Activated CD4-positive, alpha-beta T cell treated with anti-CD3 and anti-CD28 coated beads, Interleukin-2, amount 50 U/mL, for 48 hours (primary cell): ENCODE measurements around the gene ZRANB3.
"Not testable (repeated sequence)": the region's sequence is repeated elsewhere in the genome, so short reads cannot be mapped to it uniquely, and the experiment has no call there.

Experiments used
- DNase-seq, 2 experiments: peaks; one replicate each; pipeline ENCODE4 v3.0.0-alpha.2; 2020

Gene ZRANB3

GRCh38 chr2:135485441-135485840 is 45.6 kb downstream of the ZRANB3 start:
- no peak for DNase-seq

- no peak for DNase-seq
Measured at GRCh38 chr2:135475128-135475527, 55.9 kb downstream of the ZRANB3 start.

GRCh38 chr2:135473567-135473966 is 57.5 kb downstream of the ZRANB3 start:
- peak; percentile 6 to 19 for DNase-seq

GRCh38 chr2:135471106-135471505 is 59.9 kb downstream of the ZRANB3 start:
- no peak for DNase-seq

- no peak for DNase-seq
Measured at GRCh38 chr2:135457279-135457678, 73.7 kb downstream of the ZRANB3 start.

- DNase-seq, result no peak
Measured at GRCh38 chr2:135456835-135457234, 74.2 kb downstream of the ZRANB3 start.

- no peak for DNase-seq
Measured at GRCh38 chr2:135456431-135456830, 74.6 kb downstream of the ZRANB3 start.

- DNase-seq, result no peak
Measured at GRCh38 chr2:135454608-135455007, 76.4 kb downstream of the ZRANB3 start.

GRCh38 chr2:135453027-135453426 is 78.0 kb downstream of the ZRANB3 start:
- DNase-seq, result peak; percentile 5 to 8

- no peak for DNase-seq
Measured at GRCh38 chr2:135451966-135452365, 79.1 kb downstream of the ZRANB3 start.

- DNase-seq, result not testable (repeated sequence)
Measured at GRCh38 chr2:135443013-135443412, 88.0 kb downstream of the ZRANB3 start.

GRCh38 chr2:135435155-135435554 is 95.9 kb downstream of the ZRANB3 start:
- not testable (repeated sequence) for DNase-seq

- no peak for DNase-seq
Measured at GRCh38 chr2:135424849-135425248, 106.2 kb downstream of the ZRANB3 start.

- no peak for DNase-seq
Measured at GRCh38 chr2:135422898-135423297, 108.1 kb downstream of the ZRANB3 start.

GRCh38 chr2:135411646-135412045 is 119.4 kb downstream of the ZRANB3 start:
- DNase-seq, result no peak

- DNase-seq, result no peak
Measured at GRCh38 chr2:135409436-135409835, 121.6 kb downstream of the ZRANB3 start.

- DNase-seq, result not testable (repeated sequence)
Measured at GRCh38 chr2:135396259-135396658, 134.8 kb downstream of the ZRANB3 start.

- DNase-seq, result no peak
Measured at GRCh38 chr2:135386993-135387392, 144.0 kb downstream of the ZRANB3 start.

- DNase-seq, result no peak
Measured at GRCh38 chr2:135378591-135378990, 152.4 kb downstream of the ZRANB3 start.

- DNase-seq, result no peak
Measured at GRCh38 chr2:135373702-135374101, 157.3 kb downstream of the ZRANB3 start.

- no peak for DNase-seq
Measured at GRCh38 chr2:135349941-135350340, 181.1 kb downstream of the ZRANB3 start.

GRCh38 chr2:135348096-135348704 is 182.8 kb downstream of the ZRANB3 start:
- not testable (repeated sequence) for DNase-seq

GRCh38 chr2:135337071-135337470 is 193.9 kb downstream of the ZRANB3 start:
- DNase-seq, result no peak

GRCh38 chr2:135335256-135335655 is 195.8 kb downstream of the ZRANB3 start:
- DNase-seq, result no peak

GRCh38 chr2:135327146-135327545 is 203.9 kb downstream of the ZRANB3 start:
- no peak for DNase-seq
